Neural cell (in vitro differentiated cells): ENCODE results near the gene SLCO2A1. TPM values are rescaled to one million over a fixed set of nuclear protein-coding genes. Genes with fewer than 3 reads are reported as not detected.

Source experiments
- H2AFZ ChIP-seq: fragments of 200-600, 300-800 bp; sonication (generic), shearing (Covaris generic); 2 replicates; pipeline ENCODE4 v1.6.0; 2014; ENCODE audit warnings: low read depth, mild to moderate bottlenecking, antibody characterized with exemption, low read length, moderate library complexity
- H3F3A ChIP-seq: fragments of 200-600 bp; shearing (Covaris generic); 2 replicates; pipeline ENCODE4 v1.6.1; 2016; ENCODE audit warnings: mild to moderate bottlenecking, moderate library complexity, mixed read lengths, antibody characterized with exemption, low read length; ENCODE audit not compliant: insufficient read depth, poor library complexity, severe bottlenecking
- H3K27ac ChIP-seq: fragments of 200-600, 300-800 bp; sonication (generic), shearing (Covaris generic); 2 replicates; pipeline ENCODE4 v1.5.1; 2014; ENCODE audit warnings: mild to moderate bottlenecking, low read length, moderate library complexity
- H3K27me3 ChIP-seq: fragments of 300-800, 200-600 bp; sonication (generic), shearing (Covaris generic); 2 replicates; pipeline ENCODE4 v1.6.0; 2014; ENCODE audit warnings: mild to moderate bottlenecking, low read depth, low read length, moderate library complexity; ENCODE audit not compliant: insufficient read depth
- H3K36me3 ChIP-seq: fragments of 300-800, 200-600 bp; sonication (generic), shearing (Covaris generic); 2 replicates; pipeline ENCODE4 v1.5.1; 2014; ENCODE audit warnings: mild to moderate bottlenecking, antibody characterized with exemption, low read length, moderate library complexity; ENCODE audit not compliant: insufficient read depth
- H3K4me2 ChIP-seq: fragments of 300-800, 200-600 bp; sonication (generic), shearing (Covaris generic); 2 replicates; pipeline ENCODE4 v1.6.0; 2014; ENCODE audit warnings: mild to moderate bottlenecking, low read length
- H3K4me3 ChIP-seq: fragments of 300-800, 200-600 bp; sonication (generic), shearing (Covaris generic); 2 replicates; pipeline ENCODE4 v1.5.1; 2014; ENCODE audit warnings: mild to moderate bottlenecking, low read length, moderate library complexity
- H3K79me2 ChIP-seq: fragments of 200-600 bp; shearing (Covaris generic); replicated peaks from 2 replicates; pipeline ENCODE4 v1.6.0; 2014; ENCODE audit warnings: mild to moderate bottlenecking, low read length, moderate library complexity; ENCODE audit not compliant: insufficient read depth
- H3K9ac ChIP-seq: fragments of 300-800, 200-600 bp; sonication (generic), shearing (Covaris generic); 2 replicates; pipeline ENCODE4 v1.6.1; 2016; ENCODE audit warnings: mild to moderate bottlenecking, low read length, mixed read lengths
- H3K9me2 ChIP-seq: fragments of 200-600 bp; shearing (Covaris generic); 2 replicates; pipeline ENCODE4 v1.6.1; 2016; ENCODE audit warnings: mild to moderate bottlenecking, low read length, mixed read lengths; ENCODE audit not compliant: insufficient read depth
- H3K9me3 ChIP-seq: fragments of 200-600, 300-800 bp; sonication (generic), shearing (Covaris generic); 2 replicates; pipeline ENCODE4 v1.6.1; 2016; ENCODE audit warnings: mild to moderate bottlenecking, mixed run types, low read length, moderate library complexity, mixed read lengths
- H4K20me1 ChIP-seq: fragments of 200-600 bp; shearing (Covaris generic); 2 replicates; pipeline ENCODE4 v1.6.1; 2016; ENCODE audit warnings: mild to moderate bottlenecking, mixed run types; ENCODE audit not compliant: insufficient read depth
- EP300 ChIP-seq: fragments of 450-650 bp; conservative IDR thresholded peaks from 2 replicates; pipeline ENCODE4 v1.6.1; 2014; ENCODE audit warnings: antibody characterized with exemption, mild to moderate bottlenecking, moderate library complexity; ENCODE audit not compliant: poor library complexity, severe bottlenecking
- EZH2 ChIP-seq: fragments of 200-600, 300-800 bp; shearing (Covaris generic), sonication (generic); IDR thresholded peaks from 2 replicates; pipeline ENCODE4 v1.6.1; 2014; ENCODE audit warnings: antibody characterized with exemption, low read length, borderline replicate concordance, mild to moderate bottlenecking; ENCODE audit not compliant: insufficient read depth, poor library complexity, severe bottlenecking
- MXI1 ChIP-seq: fragments of 450-650 bp; conservative IDR thresholded peaks from 2 replicates; pipeline ENCODE4 v1.6.1; 2014; ENCODE audit warnings: antibody characterized with exemption, mild to moderate bottlenecking; ENCODE audit not compliant: poor library complexity, severe bottlenecking
- POLR2AphosphoS5 ChIP-seq: IDR thresholded peaks from 2 replicates; pipeline ENCODE4 v1.6.1; 2012
- RAD21 ChIP-seq: fragments of 450-650 bp; conservative IDR thresholded peaks from 2 replicates; pipeline ENCODE4 v1.6.1; 2014; ENCODE audit warnings: antibody characterized with exemption, mild to moderate bottlenecking, moderate library complexity
- SMC3 ChIP-seq: fragments of 450-650 bp; conservative IDR thresholded peaks from 2 replicates; pipeline ENCODE4 v1.6.1; 2014; ENCODE audit warnings: antibody characterized with exemption, mild to moderate bottlenecking, moderate library complexity; ENCODE audit not compliant: poor library complexity
- TAF1 ChIP-seq: IDR thresholded peaks from 2 replicates; pipeline ENCODE4 v1.6.1; 2012; ENCODE audit warnings: low read depth
- polyA plus RNA-seq: library from polyadenylated mRNA; depleted of rRNA; stranded (reverse); fragments of >200 nt; gene quantifications from 2 replicates; pipeline ENCODE4 v1.2.3, GENCODE V29; 2014
- TF ChIP-seq, protein P1 (sequence below): fragments of 450-650 bp; IDR thresholded peaks from 2 replicates; pipeline ENCODE4 v1.5.1; 2014; ENCODE audit warnings: antibody characterized with exemption, mild to moderate bottlenecking, moderate library complexity; ENCODE audit not compliant: poor library complexity, severe bottlenecking
- TF ChIP-seq, protein P2 (sequence below): IDR thresholded peaks from 2 replicates; pipeline ENCODE4 v1.6.1; 2012; ENCODE audit warnings: borderline replicate concordance

Gene SLCO2A1
- polyA plus RNA-seq, 1 donor from 2014 or later = not detected

DNA sequence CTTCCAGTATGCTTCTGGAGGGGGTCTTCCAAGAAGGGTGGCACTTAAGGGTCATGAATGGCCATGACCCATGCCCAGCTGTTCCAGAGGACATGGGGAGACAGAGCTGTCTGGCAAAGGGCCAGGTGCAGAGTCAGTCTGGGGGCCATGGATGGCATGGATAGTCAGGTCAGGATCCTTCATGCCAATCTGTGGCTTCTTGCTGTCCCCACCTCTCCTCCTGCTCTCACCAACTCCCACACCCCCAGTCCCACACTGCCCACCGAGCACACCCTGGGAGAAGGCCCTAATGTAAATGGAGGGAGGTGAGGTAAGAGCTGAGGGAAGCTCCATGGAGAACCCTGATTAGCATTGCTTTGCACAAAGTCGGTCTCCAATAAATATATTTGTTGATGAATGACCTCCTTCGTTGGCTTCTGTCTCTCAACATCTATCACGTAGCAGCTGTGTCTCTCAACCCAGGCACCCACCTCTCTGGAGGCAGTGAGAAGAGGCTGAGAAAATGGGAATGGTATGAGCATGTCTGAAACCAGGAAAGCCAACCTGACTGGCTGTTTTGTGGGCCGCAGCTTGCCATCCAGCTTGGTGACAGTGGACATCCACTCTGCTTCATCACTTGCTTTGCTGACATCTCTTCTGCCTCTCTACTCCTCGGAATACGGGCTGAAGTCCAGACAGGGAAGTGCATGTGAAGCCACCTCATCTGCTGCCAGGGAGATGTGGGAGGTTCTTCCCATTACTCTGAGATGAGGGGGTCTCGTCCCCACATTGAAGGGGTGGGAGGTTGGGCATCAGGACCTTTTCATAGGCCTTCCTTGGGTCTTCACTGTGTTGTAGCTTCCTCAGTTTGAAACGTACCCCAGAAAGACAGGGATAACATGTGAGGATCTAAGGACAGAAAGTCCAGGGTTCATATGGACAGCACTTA, 96.4 kb downstream of the SLCO2A1 start:
- Histone ChIP-seq H3K36me3 (no peaks in the 10 kb centered on the region), H4K20me1 (no peaks in the 10 kb centered on the region), H3K9ac (no peak overlapping the region), H3K27ac (no peak overlapping the region), H3K9me2 (no peaks in the 10 kb centered on the region), H3K79me2 (no peaks in the 10 kb centered on the region), H3K4me3 (no peak overlapping the region), H3K27me3 (no peaks in the 10 kb centered on the region), H2AFZ (no peak overlapping the region), H3K9me3 (no peaks in the 10 kb centered on the region), H3K4me2 (no peak overlapping the region), H3F3A (no peaks in the 10 kb centered on the region)
- no peak for TF ChIP-seq MXI1
- TF ChIP-seq SMC3 = no peak
- no peak for TF ChIP-seq POLR2AphosphoS5
- TF ChIP-seq EZH2 = no peak
- TF ChIP-seq EP300 = no peak
- TF ChIP-seq RAD21 = no peak
- TF ChIP-seq, protein P1, sequence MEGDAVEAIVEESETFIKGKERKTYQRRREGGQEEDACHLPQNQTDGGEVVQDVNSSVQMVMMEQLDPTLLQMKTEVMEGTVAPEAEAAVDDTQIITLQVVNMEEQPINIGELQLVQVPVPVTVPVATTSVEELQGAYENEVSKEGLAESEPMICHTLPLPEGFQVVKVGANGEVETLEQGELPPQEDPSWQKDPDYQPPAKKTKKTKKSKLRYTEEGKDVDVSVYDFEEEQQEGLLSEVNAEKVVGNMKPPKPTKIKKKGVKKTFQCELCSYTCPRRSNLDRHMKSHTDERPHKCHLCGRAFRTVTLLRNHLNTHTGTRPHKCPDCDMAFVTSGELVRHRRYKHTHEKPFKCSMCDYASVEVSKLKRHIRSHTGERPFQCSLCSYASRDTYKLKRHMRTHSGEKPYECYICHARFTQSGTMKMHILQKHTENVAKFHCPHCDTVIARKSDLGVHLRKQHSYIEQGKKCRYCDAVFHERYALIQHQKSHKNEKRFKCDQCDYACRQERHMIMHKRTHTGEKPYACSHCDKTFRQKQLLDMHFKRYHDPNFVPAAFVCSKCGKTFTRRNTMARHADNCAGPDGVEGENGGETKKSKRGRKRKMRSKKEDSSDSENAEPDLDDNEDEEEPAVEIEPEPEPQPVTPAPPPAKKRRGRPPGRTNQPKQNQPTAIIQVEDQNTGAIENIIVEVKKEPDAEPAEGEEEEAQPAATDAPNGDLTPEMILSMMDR = no peak
- TF ChIP-seq, protein P2, sequence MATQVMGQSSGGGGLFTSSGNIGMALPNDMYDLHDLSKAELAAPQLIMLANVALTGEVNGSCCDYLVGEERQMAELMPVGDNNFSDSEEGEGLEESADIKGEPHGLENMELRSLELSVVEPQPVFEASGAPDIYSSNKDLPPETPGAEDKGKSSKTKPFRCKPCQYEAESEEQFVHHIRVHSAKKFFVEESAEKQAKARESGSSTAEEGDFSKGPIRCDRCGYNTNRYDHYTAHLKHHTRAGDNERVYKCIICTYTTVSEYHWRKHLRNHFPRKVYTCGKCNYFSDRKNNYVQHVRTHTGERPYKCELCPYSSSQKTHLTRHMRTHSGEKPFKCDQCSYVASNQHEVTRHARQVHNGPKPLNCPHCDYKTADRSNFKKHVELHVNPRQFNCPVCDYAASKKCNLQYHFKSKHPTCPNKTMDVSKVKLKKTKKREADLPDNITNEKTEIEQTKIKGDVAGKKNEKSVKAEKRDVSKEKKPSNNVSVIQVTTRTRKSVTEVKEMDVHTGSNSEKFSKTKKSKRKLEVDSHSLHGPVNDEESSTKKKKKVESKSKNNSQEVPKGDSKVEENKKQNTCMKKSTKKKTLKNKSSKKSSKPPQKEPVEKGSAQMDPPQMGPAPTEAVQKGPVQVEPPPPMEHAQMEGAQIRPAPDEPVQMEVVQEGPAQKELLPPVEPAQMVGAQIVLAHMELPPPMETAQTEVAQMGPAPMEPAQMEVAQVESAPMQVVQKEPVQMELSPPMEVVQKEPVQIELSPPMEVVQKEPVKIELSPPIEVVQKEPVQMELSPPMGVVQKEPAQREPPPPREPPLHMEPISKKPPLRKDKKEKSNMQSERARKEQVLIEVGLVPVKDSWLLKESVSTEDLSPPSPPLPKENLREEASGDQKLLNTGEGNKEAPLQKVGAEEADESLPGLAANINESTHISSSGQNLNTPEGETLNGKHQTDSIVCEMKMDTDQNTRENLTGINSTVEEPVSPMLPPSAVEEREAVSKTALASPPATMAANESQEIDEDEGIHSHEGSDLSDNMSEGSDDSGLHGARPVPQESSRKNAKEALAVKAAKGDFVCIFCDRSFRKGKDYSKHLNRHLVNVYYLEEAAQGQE = no peak
- no peak for TF ChIP-seq TAF1

GRCh38 chr3:133932009-133932408, 97.7 kb downstream of the SLCO2A1 start:
- no peaks in the 10 kb centered on the region for H3K9me2 ChIP-seq
- no peak overlapping the region for H3K27ac ChIP-seq
- peaks cover 3% of the 10 kb centered on the region for H3K27me3 ChIP-seq
- TF ChIP-seq EZH2 (no peak), SMC3 (no peak), TAF1 (no peak)
- TF ChIP-seq, protein P1 = no peak
- no peaks in the 10 kb centered on the region for H3F3A ChIP-seq
- H3K4me2 ChIP-seq = no peak overlapping the region
- H3K79me2 ChIP-seq = no peaks in the 10 kb centered on the region
- no peak overlapping the region for H3K4me3 ChIP-seq
- H4K20me1 ChIP-seq = no peaks in the 10 kb centered on the region
- H3K9ac ChIP-seq = no peak overlapping the region
- no peaks in the 10 kb centered on the region for H3K9me3 ChIP-seq
- no peak overlapping the region for H2AFZ ChIP-seq
- H3K36me3 ChIP-seq = no peaks in the 10 kb centered on the region
